Psoas muscle (tissue), 8 donors: Measurements from ENCODE around the gene LTK. TPM values are rescaled to one million over a fixed set of nuclear protein-coding genes. Genes with fewer than 3 reads are reported as not detected.

Experiments
- ATAC-seq, 4 donors: fragments of 200-7000 bp; cut with Tn5 transposase; one replicate each; pipeline ENCODE4 v1.9.1; 2020; ENCODE audit warnings: moderate library complexity in 3 of 4, mild to moderate bottlenecking in 2 of 4
- DNase-seq, 2 donors: peaks; one replicate each; pipeline ENCODE4 v3.0.0-alpha.2; 2020
- H3K27ac ChIP-seq: fragments of 200-600 bp; one replicate; pipeline ENCODE4 v1.8.0; 2022
- H3K27me3 ChIP-seq, 3 donors: fragments of 200-600 bp in 1 of 3; one replicate each; pipeline versions ENCODE4 v1.6.1 to v1.8.0; 2013 to 2022; ENCODE audit warnings: low read length in 2 of 3, mild to moderate bottlenecking in 2 of 3, moderate library complexity in 1 of 3; ENCODE audit not compliant: insufficient read depth in 3 of 3
- H3K36me3 ChIP-seq, 2 donors: fragments of 200-600 bp in 1 of 2; one replicate each; pipeline versions ENCODE4 v1.6.1 to v1.8.0; 2013 to 2022; ENCODE audit warnings: low read depth in 1 of 2, mild to moderate bottlenecking in 1 of 2, moderate library complexity in 1 of 2; ENCODE audit not compliant: insufficient read depth in 1 of 2
- H3K4me1 ChIP-seq: fragments of 200-600 bp; one replicate; pipeline ENCODE4 v1.8.0; 2022
- H3K4me3 ChIP-seq: fragments of 200-600 bp; one replicate; pipeline ENCODE4 v1.8.0; 2022; ENCODE audit warnings: mild to moderate bottlenecking
- H3K9me3 ChIP-seq: fragments of 200-600 bp; one replicate; pipeline ENCODE4 v1.8.0; 2022
- WGBS, 3 donors: extraction: QIAGEN DNeasy Blood & Tissue Kit; methylation state at CpG; one replicate each; pipeline versions ENCODE4 v1.1.6 to v1.1.7; 2013; 5-methylcytosine and 5-hydroxymethylcytosine counted together
- intact Hi-C, 2 donors: fragments of 100-400 bp; cut with DNase I; formaldehyde crosslinking; loops; one replicate each; pipeline versions ENCODE4 v1.11.0 to v1.14.2; 2022
- polyA plus RNA-seq, 3 donors: library from polyadenylated mRNA; stranded (reverse); fragments of 200-250 nt; gene quantifications; one replicate each; pipeline ENCODE4 v1.2.3, GENCODE V29; 2013
- total RNA-seq, 4 donors: library from RNA; stranded (reverse); fragmentation: NEBNext Ultra II Directional in 2 of 4; extraction: Animal tissue kit (Norgen Biotek cat#: 25700) in 2 of 4; gene quantifications; one replicate each; pipeline versions ENCODE4 v1.2.1 to v1.2.4, GENCODE V29; 2021 to 2023
- TF ChIP-seq, protein P1 (sequence below): fragments of 200-600 bp; IDR thresholded peaks from one replicate; pipeline ENCODE4 v1.8.0; 2022; ENCODE audit warnings: antibody characterized with exemption
- donor health status: healthy with polysubstance abuse.
- donor health status: DM: no; HTN: no; CAD: no; lungs with moderate emphysema.
- donor health status: Bipolar disorder and iron deficiency.
- donor health status: healthy.
- donor health status: DM: yes; HTN: yes; CAD: no.
- donor health status: DM: no; HTN: no; CAD: no.
- donor health status: DM: no; HTN: no; CAD: no.
- donor health status: DM: yes; HTN: yes; CAD: no.

The LTK gene
- total and polyA plus RNA-seq, 7 donors, result 0.05 to 1.1 (median 0.14) TPM; not detected in 1

DNA sequence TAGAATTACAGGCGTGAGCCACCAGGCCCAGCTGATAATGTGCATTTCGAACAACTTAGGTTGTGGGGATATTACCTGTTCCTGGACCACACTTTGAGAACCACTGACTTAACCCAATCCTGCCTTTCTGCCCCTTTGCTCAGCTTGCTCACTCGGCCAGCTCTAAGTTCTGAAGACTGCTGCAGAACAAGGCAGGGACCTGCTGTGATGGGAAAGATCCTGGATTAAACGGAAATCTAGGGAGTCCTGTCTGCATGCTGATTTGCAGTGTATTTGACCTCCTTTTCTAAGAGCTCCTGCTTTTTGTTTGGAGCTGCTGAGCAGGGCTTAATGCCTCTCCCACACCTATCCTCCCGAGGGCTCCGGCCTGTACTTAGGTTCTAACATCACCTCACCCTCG, 2.9 kb downstream of the LTK start:
- DNase-seq (no peak), ATAC-seq (no peak)
- intact Hi-C loops, result no loop called here
- H3K9me3 ChIP-seq, result no peaks in the 10 kb centered on the region
- 84 to 91% (median 86%) methylated on average over 6 to 7 of the region's 7 CpGs for WGBS, 3 donors
- TF ChIP-seq, protein P1, sequence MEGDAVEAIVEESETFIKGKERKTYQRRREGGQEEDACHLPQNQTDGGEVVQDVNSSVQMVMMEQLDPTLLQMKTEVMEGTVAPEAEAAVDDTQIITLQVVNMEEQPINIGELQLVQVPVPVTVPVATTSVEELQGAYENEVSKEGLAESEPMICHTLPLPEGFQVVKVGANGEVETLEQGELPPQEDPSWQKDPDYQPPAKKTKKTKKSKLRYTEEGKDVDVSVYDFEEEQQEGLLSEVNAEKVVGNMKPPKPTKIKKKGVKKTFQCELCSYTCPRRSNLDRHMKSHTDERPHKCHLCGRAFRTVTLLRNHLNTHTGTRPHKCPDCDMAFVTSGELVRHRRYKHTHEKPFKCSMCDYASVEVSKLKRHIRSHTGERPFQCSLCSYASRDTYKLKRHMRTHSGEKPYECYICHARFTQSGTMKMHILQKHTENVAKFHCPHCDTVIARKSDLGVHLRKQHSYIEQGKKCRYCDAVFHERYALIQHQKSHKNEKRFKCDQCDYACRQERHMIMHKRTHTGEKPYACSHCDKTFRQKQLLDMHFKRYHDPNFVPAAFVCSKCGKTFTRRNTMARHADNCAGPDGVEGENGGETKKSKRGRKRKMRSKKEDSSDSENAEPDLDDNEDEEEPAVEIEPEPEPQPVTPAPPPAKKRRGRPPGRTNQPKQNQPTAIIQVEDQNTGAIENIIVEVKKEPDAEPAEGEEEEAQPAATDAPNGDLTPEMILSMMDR, result no peak
- no peaks in the 10 kb centered on the region for H3K36me3 ChIP-seq
- no peak overlapping the region for H3K4me3 ChIP-seq
- H3K4me1 ChIP-seq, result peaks cover 22% of the 10 kb centered on the region
- peaks cover 0 to 34% (median 26%) of the 10 kb centered on the region in 3 donors for H3K27me3 ChIP-seq
- no peak overlapping the region for H3K27ac ChIP-seq

DNA sequence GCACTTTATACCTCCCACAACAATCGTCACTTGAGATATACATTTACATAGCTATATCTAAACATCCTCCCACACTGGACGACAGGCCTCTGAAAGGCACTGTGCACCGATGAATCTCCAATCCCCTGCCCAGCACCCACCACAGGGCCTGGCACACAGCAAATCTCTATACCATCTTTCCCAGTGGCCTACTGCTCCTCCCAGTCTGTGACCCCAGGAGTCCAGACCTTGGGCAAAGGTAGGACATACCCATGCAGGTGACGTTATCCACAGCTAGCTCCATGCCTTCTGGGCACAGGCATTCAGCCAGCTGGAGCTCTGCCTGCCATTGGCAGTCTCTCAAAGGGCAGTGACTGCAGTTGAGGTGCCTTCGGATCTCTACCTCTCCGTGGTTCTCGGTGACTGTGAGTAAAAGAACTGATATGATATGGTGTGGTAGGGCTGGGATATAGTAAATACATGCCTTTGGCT, 5.8 kb downstream of the LTK start:
- TF ChIP-seq, protein P1, result no peak
- Histone ChIP-seq H3K27me3 (peaks cover 0 to 42% (median 22%) of the 10 kb centered on the region in 3 donors), H3K4me3 (no peak overlapping the region), H3K36me3 (no peaks in the 10 kb centered on the region), H3K27ac (no peak overlapping the region), H3K9me3 (no peaks in the 10 kb centered on the region), H3K4me1 (peaks cover 16% of the 10 kb centered on the region)
- intact Hi-C loops, result no loop called here
- DNase-seq, result no peak
- no peak for ATAC-seq
- 76 to 84% (median 80%) methylated on average over 7 of the region's 7 CpGs for WGBS, 3 donors

DNA sequence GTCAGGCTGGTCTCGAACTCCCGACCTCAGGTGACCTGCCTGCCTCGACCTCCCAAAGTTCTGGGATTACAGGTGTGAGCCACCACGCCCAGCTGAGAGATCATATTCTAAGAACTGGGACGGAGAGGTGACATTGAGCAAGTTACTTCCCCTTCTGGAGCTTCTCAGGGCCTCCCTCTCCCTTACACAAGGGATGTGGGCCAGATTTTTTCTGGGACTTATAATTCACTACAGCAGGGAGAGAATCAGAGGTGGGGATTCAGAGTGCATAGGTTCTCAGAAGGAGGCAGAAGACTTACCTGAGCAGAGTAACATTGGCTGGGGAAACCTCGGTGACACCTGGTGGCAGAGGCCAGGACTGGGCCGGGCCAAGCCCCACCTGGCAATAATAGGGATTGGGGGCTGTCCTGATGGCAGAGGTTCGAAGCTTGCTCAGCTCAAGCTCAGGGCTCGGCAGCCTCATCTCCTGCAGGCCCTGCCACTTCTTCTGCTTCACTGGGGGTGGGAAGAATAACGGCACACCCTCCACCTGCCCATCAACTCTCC, 6.8 kb downstream of the LTK start:
- intact Hi-C loops, result no loop called here
- ATAC-seq (no peak), DNase-seq (no peak)
- no peaks in the 10 kb centered on the region for H3K9me3 ChIP-seq
- peaks cover 16% of the 10 kb centered on the region for H3K4me1 ChIP-seq
- H3K27me3 ChIP-seq, result peaks cover 0 to 42% (median 22%) of the 10 kb centered on the region in 3 donors
- H3K4me3 ChIP-seq, result no peak overlapping the region
- no peak overlapping the region for H3K27ac ChIP-seq
- TF ChIP-seq, protein P1, result no peak
- 67 to 73% (median 71%) methylated on average over 10 of the region's 10 CpGs for WGBS, 3 donors
- H3K36me3 ChIP-seq, result no peaks in the 10 kb centered on the region

DNA sequence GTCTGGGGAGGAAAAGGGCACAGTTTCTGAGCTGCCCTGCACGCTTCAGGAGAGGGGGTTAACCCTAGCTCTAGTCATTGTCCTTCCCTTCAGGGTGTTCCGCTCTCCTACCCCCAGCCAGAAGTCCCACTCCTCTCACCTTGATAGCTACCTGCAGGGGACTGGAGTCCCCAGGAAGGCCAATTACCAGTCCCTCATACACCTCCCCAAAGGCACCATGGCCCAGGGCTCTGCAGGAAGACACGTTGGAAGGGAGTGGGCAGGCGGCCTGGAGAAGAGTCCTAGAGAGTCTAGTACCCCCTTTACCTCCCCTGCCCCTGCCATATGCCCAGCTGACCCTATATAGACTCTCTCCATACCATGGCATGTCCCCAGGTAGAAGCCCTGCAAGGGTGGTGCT, 7.9 kb downstream of the LTK start:
- no peak overlapping the region for H3K4me3 ChIP-seq
- H3K27ac ChIP-seq, result no peak overlapping the region
- ATAC-seq (no peak), DNase-seq (no peak)
- peaks cover 0 to 42% (median 20%) of the 10 kb centered on the region in 3 donors for H3K27me3 ChIP-seq
- TF ChIP-seq, protein P1, result no peak
- WGBS, 3 donors, result 83 to 94% (median 86%) methylated on average over 4 of the region's 4 CpGs
- H3K36me3 ChIP-seq, result no peaks in the 10 kb centered on the region
- intact Hi-C loops, result no loop called here
- H3K4me1 ChIP-seq, result peaks cover 16% of the 10 kb centered on the region
- no peaks in the 10 kb centered on the region for H3K9me3 ChIP-seq
